ENCODE results near the gene VPS13D.
A peak's percentile ranks its signal among the peaks of the same experiment; 100 is the strongest.

Gene VPS13D

DNA sequence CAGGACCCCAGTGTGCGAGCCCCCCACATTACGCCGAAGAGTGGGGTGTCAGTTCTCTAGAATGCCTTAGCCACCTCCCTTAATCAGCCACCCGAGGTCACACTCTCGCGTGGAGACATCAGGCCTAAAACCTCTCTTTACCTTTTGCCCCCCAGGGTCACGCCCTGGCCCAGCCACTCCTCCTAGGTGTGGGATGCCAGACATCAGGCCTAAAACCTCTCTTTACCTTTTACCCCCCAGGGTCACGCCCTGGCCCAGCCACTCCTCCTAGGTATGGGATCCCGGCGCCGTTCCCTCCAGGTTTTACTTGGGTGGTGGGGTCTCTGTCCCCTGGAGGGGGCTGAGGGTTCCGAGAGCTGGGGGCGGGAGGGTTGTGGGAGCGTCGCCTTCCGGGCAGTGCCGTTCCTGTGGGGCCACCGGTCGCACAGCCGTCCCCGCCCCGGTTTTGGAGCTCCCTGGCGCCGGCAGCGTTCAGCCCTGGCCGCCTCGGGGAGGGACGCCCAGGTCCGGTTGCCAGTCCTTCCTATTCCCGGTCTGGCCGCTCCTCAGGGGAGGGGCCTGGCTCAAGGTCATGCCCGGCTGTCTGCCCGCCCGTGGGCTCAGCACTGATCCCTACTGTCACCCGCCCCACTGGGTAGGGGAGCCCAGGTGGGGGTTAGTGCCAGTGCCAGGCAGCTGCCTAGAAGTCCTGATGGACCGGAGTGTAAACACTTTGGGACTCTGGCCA is 882 bp downstream of the VPS13D start:
- DNase-seq: peak in 30 of 58 donors; percentile 1 to 51 (median 11)

DNA sequence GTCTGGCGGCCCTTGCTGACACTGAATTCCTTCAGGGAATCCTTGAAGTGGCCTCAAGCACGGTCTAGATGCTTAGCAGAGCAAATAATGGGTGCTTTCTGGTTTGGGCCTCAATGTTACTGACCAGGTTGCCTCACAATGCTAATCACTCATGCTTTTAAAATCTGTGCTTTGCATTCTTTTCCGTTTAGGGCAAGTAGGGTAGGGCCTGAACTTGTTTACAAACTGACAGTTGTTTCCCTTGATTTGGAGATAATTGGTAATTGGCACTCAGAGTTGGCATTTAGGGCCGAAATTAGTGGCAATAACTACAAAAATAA is 1.4 kb downstream of the VPS13D start:
- DNase-seq: no peak

DNA sequence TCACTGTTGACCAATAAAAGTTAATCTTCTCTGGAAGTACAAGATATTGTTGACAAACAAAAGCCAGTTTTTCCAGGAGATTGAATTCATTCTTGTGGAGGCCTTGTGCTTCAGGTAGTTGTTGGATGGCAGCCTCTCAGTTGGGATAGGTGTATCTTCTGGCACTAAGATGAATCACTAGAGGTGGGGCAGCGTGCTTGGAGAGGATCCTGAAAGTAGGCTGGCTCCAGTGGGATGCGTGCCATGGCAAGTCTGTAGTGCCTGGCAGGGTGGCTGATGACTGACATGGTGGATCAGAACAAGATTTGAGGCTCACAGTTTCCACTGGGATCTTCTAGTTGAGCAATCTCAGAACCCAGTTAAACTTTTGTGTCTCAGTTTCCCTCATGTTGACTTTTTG is 2.4 kb downstream of the VPS13D start:
- no peak for DNase-seq

DNA sequence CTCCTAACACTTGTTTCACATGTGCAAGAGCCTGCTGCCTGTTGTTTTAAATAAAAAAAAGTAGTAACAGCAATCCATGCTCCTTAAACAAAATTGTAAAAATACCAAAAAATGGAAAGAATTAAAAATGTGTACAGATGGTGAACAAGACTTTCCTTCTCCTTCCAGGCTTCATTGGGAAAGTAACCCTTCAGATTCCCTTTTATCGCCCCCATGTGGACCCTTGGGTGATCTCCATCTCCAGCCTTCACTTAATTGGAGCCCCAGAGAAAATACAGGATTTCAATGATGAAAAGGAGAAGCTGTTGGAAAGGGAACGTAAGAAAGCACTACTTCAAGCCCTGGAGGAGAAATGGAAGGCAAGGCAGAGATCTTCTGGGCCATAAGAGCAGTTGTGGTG is 14.2 kb downstream of the VPS13D start:
- DNase-seq: no peak

DNA sequence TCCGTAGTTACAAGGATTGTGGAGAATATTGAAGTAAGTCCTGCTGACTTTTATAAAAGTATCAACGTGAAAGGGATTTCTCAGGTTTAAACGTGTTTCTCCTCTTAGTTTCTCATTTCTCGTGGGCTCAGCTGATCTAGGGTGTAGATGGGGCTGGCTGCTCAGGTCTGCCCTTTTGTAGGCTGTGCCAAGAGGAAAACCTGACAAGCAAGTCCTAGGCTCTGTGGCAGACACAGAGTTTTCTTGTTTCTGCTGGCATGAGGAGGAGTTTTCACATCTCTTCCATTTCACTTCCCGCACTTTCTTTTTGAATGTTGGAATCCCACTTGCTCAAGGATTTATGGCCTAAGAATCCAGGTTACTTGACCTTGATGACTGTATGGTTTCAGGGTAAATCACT is 14.8 kb downstream of the VPS13D start:
- no peak for DNase-seq

DNA sequence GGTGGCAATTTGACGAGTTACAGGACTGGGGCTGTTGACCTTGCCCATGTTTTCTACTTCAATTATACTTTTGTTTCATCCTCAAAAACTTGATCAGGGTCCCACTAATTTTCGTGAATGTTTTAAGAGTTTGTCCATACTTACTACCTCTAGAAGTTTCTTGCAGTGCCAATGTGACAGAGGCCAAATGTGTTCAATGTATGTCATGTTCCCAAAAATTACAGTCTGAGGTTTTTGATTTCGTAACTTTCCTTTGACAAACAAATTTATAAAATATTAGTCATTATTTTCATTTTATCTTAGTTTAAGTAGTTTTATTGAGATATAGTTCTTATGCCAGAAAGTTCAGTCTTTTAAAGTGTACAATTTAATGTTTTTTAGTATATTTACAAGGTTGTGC is 15.3 kb downstream of the VPS13D start:
- no peak for DNase-seq

DNA sequence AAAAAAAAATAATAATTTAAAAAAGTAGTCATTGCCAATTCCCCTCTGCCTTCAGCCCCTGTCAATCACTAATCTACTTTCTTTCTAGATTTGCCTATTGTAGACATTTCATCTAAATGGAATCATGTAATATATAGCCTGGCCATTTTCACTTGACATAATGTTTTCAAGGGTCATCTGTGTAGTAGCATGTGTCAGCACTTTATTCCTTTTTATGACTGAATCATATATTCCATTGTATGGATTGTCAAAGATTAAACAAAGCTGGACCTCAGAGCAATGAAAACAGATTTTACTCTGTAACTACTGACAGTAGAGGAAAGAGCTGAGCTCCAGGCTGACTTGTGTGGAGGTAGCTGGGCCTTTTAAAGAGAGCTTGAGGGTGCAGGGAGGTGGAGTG is 15.9 kb downstream of the VPS13D start:
- no peak for DNase-seq

DNA sequence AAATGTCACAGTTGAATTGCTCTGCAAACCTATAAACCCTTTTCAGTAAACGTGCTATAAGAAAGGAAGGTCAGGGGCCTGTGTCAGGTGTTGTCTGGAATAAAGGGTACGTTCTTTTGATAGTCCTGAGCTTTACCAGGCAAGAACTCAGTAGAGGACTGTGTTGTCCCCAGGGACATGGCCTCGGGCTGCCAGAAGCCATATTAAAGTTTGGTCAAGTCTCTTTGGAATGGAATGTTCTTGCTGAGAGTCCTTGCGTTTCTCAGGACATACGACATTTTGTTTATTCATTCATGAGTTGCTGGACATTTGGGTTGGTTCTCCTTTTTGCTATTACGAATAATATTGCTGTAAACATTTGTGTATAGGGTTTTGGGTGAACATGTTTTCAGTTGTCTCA is 16.8 kb downstream of the VPS13D start:
- DNase-seq: no peak

DNA sequence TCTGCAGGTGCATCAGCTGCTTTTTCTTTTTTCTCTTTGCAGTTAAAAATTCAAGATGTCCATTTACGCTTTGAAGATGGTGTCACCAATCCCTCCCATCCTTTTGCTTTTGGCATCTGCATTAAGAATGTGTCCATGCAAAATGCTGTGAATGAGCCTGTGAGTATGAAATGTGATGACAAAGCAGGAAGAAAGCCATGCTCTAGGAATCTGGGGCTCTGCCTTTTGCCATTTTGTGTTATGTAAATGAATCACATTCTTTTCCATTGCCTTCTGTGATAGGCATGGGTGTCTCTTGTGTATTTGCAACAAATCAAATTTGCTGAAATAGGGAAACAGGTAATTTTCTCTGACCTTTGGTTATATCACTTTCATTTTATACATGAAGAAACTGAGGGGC is 19.4 kb downstream of the VPS13D start:
- DNase-seq: no peak

DNA sequence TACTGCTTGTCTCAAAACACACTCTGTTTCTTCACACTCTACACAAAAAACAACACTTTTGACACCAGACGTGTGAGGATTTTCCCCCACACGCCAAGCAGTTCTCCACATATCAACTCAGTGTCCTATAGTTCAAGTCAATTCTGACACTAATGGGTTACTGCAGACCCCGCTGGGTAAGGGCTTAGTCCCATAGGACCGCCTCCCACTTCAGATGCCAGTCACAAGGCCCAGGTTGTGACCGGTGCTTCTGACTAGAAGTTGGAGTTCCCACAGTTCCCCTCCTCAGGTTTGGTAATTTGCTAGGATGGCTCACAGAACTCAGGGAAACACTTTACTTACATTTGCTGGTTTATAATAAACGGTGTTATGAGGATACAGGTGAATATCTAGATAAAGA is 19.9 kb downstream of the VPS13D start:
- DNase-seq: no peak

DNA sequence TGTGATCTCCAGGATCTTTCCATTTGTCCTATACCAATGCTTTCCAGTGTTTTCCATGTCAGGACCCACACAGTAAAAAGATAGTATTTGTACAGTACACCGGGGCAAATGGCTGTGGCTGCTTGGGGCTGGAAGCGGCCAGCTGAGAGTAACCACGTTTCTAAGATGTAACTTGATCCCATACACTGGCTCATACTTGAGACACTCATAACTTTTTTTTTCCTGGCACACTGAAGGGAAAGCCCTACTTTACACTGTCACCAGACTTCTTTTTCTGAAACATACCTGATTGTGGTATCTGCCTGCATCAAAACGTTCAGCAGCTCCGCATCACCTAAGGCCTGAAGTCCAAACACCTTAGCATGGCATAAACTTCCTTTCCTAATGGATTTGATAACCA is 21.6 kb downstream of the VPS13D start:
- DNase-seq: no peak

DNA sequence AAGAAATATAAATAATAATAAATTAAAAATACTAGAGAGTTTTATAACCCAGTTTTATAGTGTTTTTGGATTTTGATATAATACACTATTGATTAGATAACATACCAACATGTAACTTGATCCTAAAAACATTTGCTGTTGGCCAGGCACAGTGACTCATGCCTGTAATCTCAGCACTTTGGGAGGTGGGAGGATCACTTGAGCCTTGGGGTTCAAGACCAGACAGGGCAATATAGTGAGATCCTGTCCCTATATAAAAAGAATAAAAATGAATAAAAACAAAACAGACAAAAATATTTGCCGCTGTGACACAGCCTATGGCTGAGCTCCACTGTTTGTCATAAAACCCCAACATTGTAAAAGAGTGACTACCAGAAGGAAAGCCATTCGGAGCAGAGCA is 26.1 kb downstream of the VPS13D start:
- no peak for DNase-seq

DNA sequence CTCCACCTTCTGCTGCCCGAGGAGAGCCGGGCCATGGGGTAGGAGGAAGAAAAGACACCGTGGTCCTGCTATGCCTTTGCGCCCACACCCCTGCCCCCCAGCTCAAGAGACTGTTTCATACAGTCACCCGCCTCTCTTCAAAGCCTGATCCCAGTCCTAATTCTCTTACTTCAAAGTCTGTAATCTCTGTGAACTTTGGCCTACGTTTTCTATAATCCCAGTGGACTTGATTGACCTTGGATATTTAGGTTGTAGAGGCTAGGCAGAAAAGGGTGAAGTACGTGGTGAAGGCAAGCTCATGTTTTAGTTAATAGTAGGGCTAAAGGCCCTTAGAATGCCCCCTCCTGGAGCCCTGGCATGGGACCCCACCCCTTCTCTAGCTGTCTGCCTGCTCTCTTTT is 28.4 kb downstream of the VPS13D start:
- no peak for DNase-seq

DNA sequence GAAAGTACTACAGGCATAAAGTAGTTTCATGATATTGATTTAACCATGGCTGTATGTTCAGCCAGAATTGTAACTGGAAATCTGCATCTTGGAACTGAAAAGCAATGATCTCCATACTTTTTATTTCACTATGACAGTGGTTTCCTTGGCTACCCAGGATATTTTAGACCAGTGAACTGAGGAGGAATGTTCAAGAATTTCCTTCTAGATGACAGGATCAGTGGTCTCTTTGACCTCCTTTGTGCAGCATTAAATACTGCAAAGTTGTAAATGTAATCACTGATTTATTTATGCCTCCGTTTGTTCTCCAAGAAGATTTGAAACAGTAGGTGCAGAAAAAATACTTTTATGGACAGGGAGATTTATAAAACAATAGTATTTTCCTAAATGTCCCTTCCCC is 39.5 kb downstream of the VPS13D start:
- no peak for DNase-seq

DNA sequence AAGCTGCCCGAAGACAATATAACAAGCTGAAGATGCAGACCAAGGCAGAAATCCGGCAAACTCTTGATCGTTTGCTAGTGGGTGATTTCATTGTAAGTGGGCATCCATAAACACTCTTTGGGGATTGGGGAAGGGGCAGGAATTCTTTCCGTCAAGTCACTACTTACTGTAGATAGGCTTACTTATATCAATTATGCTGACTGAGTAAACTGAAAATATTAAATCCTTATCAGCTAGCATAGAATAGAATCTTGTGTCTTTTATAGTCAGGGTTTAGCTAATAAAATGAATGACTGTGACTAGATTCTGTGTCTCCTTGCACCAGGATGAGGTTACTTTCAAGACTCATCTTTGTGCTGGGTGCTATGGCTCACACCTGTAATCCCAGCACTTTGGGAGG is 41.2 kb downstream of the VPS13D start:
- DNase-seq: no peak

DNA sequence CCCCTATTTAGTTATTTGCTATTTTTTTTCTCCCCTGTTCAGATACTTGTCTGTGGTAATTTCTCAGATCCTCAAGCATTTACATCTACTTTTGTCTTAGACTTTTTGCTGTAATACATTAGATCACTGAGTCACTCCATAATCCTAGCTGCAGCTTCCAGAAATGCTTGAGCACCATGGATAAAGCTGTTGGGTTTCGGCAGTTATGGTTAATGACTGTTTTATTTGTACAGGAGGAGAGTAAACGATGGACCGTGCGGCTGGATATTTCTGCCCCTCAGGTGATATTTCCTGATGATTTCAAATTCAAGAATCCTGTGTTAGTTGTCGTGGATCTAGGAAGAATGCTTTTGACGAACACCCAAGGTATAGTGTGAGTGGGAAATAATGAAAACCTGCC is 42.9 kb downstream of the VPS13D start:
- no peak for DNase-seq

DNA sequence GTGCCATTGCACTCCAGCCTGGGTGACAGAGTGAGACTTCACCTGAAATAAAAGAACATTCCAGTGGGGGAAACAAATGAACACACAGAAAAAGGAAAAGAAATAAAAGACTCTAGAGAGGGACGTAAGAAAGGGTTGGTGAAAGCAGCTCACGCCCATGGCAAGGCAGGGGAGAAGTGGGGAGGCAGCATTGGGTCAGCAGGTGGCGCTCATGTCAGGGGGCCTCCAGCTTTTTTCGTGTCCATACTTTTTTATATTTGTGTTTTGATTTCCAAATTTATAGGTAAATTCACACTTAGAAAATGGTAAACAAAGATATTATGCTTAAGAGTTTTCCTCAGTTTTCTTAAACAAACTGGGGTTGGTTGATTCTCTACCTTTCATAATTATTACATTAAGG is 45.5 kb downstream of the VPS13D start:
- DNase-seq: peak in 1 of 58 donors; percentile 6

DNA sequence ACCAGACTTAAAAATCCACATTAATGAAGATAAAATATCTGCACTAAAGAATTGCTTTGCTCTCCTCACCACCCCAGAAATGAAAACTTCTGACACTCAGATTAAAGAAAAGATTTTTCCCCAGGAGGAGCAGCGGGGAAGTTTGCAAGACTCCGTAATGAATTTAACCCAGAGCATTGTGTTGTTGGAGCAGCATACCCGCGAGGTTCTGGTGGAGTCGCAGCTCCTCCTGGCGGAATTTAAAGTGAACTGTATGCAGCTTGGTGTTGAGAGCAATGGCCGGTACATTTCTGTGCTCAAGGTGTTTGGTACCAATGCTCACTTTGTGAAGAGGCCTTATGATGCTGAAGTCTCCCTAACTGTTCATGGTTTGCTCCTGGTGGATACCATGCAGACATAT is 46.4 kb downstream of the VPS13D start:
- no peak for DNase-seq

DNA sequence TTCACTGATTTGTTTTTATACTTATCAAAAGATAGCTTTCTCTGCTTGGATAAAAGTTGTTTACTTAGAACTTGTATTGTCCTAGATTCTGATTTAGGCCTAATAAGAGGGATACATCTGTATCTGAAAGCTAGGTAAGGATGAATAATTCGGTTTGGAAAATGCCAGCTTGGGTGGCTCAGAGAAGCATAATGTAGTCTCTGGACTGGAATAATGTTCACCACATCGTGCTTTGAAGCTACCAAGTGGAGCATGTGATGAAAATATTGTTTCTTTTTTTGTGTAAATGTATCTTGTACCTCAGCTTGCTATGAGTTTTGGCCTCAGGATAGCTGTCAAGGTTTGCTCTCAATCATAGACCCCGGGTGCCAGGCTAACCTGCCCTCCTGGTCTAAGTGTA is 49.2 kb downstream of the VPS13D start:
- DNase-seq: no peak

DNA sequence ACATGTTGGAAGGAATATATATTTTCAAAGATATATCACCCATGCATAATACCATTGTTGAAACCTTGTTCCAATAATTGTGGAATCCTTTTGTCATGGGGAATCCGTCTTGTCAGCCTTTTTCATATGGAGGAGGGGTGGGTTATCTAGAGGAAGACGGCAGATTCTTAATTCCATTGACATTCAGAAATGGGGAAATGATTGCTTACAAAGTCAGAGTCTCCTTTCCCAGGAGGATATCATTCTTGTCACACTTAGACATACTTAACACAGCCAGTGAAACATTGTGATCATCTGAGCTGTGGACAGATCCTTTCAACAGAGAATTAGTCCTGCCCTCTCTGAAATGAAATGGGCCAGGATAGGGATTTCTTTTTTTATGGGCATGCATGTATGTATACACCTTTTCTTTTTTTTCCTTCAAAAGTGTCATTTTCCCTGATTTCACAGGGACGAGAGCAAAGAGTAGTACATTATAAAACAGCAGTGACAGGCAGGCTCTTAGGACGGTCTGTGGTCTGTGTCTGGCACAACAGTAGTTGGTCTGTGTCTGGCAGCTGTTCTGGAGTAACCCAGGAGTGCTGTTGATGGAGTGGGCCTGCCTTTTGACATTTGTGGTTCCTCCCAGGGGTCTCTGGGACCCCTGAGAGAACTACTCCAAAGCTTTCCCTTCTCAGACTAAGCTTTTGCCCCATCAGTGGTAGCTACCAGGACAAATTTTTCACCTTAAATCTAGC is 50.1 kb downstream of the VPS13D start:
- no peak for DNase-seq

DNA sequence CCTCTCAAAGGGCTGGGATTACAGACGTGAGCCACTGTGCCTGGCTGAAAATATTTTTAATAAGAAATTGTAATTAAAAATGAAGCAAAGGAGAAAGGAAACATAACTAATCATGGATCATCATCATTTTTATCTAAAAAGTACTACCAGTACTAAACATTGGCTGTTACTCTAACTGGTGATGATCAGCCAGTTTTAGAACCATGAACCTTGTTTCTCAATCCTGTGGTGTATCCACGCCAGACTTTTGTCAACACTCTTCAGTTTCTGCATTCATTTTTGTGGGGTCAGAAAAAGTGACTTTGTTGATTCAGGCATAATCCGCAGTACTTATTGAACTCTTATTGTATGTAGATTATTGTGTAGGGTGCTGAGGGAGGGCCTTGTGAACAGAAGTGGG is 52.3 kb downstream of the VPS13D start:
- no peak for DNase-seq

DNA sequence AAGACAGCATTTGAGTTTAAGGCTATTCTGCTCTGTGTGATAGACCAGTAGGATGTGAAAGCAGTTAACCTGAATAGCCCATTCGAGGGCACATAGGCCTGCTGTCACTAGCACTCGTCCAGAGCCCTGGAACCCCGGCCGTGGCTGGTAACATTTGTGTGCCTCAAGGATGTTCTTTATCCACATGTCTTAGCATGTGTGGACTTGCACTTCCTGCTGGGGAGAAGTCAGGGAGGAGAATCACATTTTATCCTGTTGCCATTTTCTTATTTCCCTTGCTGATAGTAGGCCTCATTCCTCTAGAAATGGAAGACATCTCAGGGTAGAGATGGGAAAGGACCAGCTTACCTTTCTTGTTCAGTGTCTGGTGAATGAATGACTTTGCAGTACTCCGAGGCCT is 54.7 kb downstream of the VPS13D start:
- DNase-seq: no peak

DNA sequence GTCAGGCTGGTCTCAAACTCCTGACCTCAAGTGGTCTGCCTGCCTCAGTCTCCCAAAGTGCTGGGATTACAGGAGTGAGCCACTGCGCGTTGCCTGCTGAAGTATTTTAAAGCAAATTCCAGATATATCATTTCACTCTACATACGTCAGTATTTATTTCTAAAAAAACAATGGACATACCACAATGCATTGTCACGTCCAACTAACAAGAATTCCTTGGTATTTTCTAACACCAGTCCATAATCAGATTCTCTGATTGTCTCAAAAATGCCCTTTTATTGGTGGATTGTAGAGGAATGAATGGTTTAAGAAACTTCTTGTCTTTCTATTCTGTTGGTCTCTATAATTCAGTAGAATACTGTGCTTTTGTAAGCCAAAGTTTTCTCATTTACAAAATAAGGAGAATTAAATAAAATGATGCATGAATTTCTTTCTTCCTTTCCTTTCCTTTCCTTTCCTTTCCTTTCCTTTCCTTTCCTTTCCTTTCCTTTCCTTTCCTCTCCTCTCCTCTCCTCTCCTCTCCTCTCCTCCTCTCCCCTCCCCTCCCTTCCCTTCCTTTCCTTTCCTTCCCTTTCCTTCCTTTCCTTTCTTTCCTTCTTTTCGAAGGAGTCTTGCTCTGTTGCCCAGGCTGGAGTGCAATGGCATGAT is 55.8 kb downstream of the VPS13D start:
- DNase-seq: no peak

All from anterior cingulate cortex (tissue), 58 donors.